ACHN (cell line): ENCODE results near the gene GNAL.
"Not testable (repeated sequence)": the region's sequence is repeated elsewhere in the genome, so short reads cannot be mapped to it uniquely, and the experiment has no call there.

Source experiments
- DNase-seq: peaks from one replicate; pipeline ENCODE4 v3.0.0-alpha.2; 2015
- in situ Hi-C: cut with HindIII; loops from 2 replicates; pipeline ENCODE4 v1.10.0; 2017; ENCODE audit warnings: low sequenced_read_pairs, low pct_ligation_motif_present, low pct_unique_long_range_greater_than_20kb

The GNAL gene

GRCh38 chr18:11714244-11714918 lies 25.3 kb downstream of the GNAL start:
- DNase-seq, result no peak
- in situ Hi-C loops, result no loop called here

- DNase-seq, in situ Hi-C loops: not testable (repeated sequence)
These were observed 27.8 kb downstream of the GNAL start for GRCh38 chr18:11716767-11717315.

GRCh38 chr18:11719050-11719449 lies 30.0 kb downstream of the GNAL start:
- in situ Hi-C loops, result no loop called here

GRCh38 chr18:11719621-11720020 lies 30.6 kb downstream of the GNAL start:
- in situ Hi-C loops, result no loop called here
- DNase-seq, result no peak

More at GRCh38 chr18:11719050-11719449, 30.0 kb downstream of the GNAL start:
- no peak for DNase-seq

GRCh38 chr18:11721720-11722119 lies 32.7 kb downstream of the GNAL start:
- DNase-seq, result no peak
- in situ Hi-C loops, result no loop called here

- in situ Hi-C loops, result no loop called here
- no peak for DNase-seq
These were observed 35.7 kb downstream of the GNAL start for GRCh38 chr18:11724781-11725180.

GRCh38 chr18:11726556-11726955 lies 37.5 kb downstream of the GNAL start:
- DNase-seq, result no peak
- in situ Hi-C loops, result no loop called here

GRCh38 chr18:11728249-11728648 lies 39.2 kb downstream of the GNAL start:
- in situ Hi-C loops, result no loop called here
- peak; percentile 8 for DNase-seq

GRCh38 chr18:11729556-11729955 lies 40.5 kb downstream of the GNAL start:
- in situ Hi-C loops, result no loop called here
- no peak for DNase-seq

- peak; percentile 51 for DNase-seq
- in situ Hi-C loops, result no loop called here
These were observed 44.0 kb downstream of the GNAL start for GRCh38 chr18:11733031-11733430.

GRCh38 chr18:11736656-11737055 lies 47.6 kb downstream of the GNAL start:
- in situ Hi-C loops, result no loop called here
- DNase-seq, result no peak

GRCh38 chr18:11739893-11740292 lies 50.8 kb downstream of the GNAL start:
- in situ Hi-C loops, result no loop called here
- DNase-seq, result no peak

- in situ Hi-C loops, result no loop called here
- DNase-seq, result no peak
These were observed 51.4 kb downstream of the GNAL start for GRCh38 chr18:11740461-11740860.

GRCh38 chr18:11741505-11742145 lies 52.6 kb downstream of the GNAL start:
- in situ Hi-C loops, result no loop called here
- DNase-seq, result peak; percentile 36

GRCh38 chr18:11745521-11745920 lies 56.5 kb downstream of the GNAL start:
- in situ Hi-C loops, result no loop called here

GRCh38 chr18:11747286-11747685 lies 58.2 kb downstream of the GNAL start:
- no peak for DNase-seq
- in situ Hi-C loops, result no loop called here

More at GRCh38 chr18:11745521-11745920, 56.5 kb downstream of the GNAL start:
- no peak for DNase-seq

GRCh38 chr18:11747731-11748130 lies 58.7 kb downstream of the GNAL start:
- DNase-seq, result no peak
- in situ Hi-C loops, result no loop called here

- in situ Hi-C loops, result no loop called here
- no peak for DNase-seq
These were observed 60.2 kb downstream of the GNAL start for GRCh38 chr18:11749305-11749704.

GRCh38 chr18:11750171-11750570 lies 61.1 kb downstream of the GNAL start:
- in situ Hi-C loops, result no loop called here

More at GRCh38 chr18:11750171-11750570, 61.1 kb downstream of the GNAL start:
- no peak for DNase-seq
